ENCODE measurements around the gene FAM209B. TPM values are rescaled to one million over a fixed set of nuclear protein-coding genes. Genes with fewer than 3 reads are reported as not detected.

FAM209B gene
- polyA plus RNA-seq, 1 donor from 2014 or later: 1.1 TPM

GRCh38 chr20:56572172-56572571, 39.1 kb downstream of the FAM209B start:
- no peak overlapping the region for H3K9ac ChIP-seq (ENCODE audit: low read length)
- H3K36me3 ChIP-seq (ENCODE audit: insufficient read depth, low read length): no peaks in the 10 kb centered on the region
- H2AFZ ChIP-seq (ENCODE audit: low read depth, low read length): no peak overlapping the region
- H3K27me3 ChIP-seq (ENCODE audit: insufficient read depth, low read depth, low read length): no peaks in the 10 kb centered on the region
- H3K4me3 ChIP-seq (ENCODE audit: low read length): no peak overlapping the region
- no peaks in the 10 kb centered on the region for H3K9me3 ChIP-seq (ENCODE audit: low read length)
- no peak overlapping the region for H3K4me2 ChIP-seq (ENCODE audit: low read length)
- no peak overlapping the region for H3K27ac ChIP-seq (ENCODE audit: low read length)
- no peaks in the 10 kb centered on the region for H4K20me1 ChIP-seq (ENCODE audit: insufficient read depth)
- TF ChIP-seq POLR2AphosphoS5 (IDR thresholded peaks at IDR 0.05): no peak
- no peak for TF ChIP-seq MXI1 (conservative IDR thresholded peaks at IDR 0.05; ENCODE audit: poor library complexity, severe bottlenecking)
- no peak for TF ChIP-seq TAF1 (IDR thresholded peaks at IDR 0.05; ENCODE audit: low read depth)
- no peak for TF ChIP-seq CTCF (IDR thresholded peaks at IDR 0.05; ENCODE audit: poor library complexity, severe bottlenecking)
- TF ChIP-seq SMC3 (conservative IDR thresholded peaks at IDR 0.05; ENCODE audit: poor library complexity): no peak
- TF ChIP-seq EP300 (conservative IDR thresholded peaks at IDR 0.05; ENCODE audit: poor library complexity, severe bottlenecking): no peak
- no peaks in the 10 kb centered on the region for H3K9me2 ChIP-seq (ENCODE audit: insufficient read depth, low read length)
- H3K79me2 ChIP-seq (replicated peaks; ENCODE audit: insufficient read depth, low read length): no peaks in the 10 kb centered on the region
- no peaks in the 10 kb centered on the region for H3F3A ChIP-seq (ENCODE audit: insufficient read depth, low read length, poor library complexity, severe bottlenecking)

GRCh38 chr20:56573986-56574385, 40.9 kb downstream of the FAM209B start:
- Histone ChIP-seq H3K9me2 (ENCODE audit: insufficient read depth, low read length) (no peaks in the 10 kb centered on the region), H3K4me3 (ENCODE audit: low read length) (no peak overlapping the region), H3K4me2 (ENCODE audit: low read length) (no peak overlapping the region), H3K9ac (ENCODE audit: low read length) (no peak overlapping the region), H3K79me2 (replicated peaks; ENCODE audit: insufficient read depth, low read length) (no peaks in the 10 kb centered on the region), H3K9me3 (ENCODE audit: low read length) (no peaks in the 10 kb centered on the region), H3K36me3 (ENCODE audit: insufficient read depth, low read length) (no peaks in the 10 kb centered on the region), H3F3A (ENCODE audit: insufficient read depth, low read length, poor library complexity, severe bottlenecking) (no peaks in the 10 kb centered on the region), H3K27ac (ENCODE audit: low read length) (no peak overlapping the region), H4K20me1 (ENCODE audit: insufficient read depth) (no peaks in the 10 kb centered on the region), H3K27me3 (ENCODE audit: insufficient read depth, low read depth, low read length) (no peaks in the 10 kb centered on the region), H2AFZ (ENCODE audit: low read depth, low read length) (no peak overlapping the region)
- no peak for TF ChIP-seq EP300 (conservative IDR thresholded peaks at IDR 0.05; ENCODE audit: poor library complexity, severe bottlenecking)
- no peak for TF ChIP-seq TAF1 (IDR thresholded peaks at IDR 0.05; ENCODE audit: low read depth)
- no peak for TF ChIP-seq SMC3 (conservative IDR thresholded peaks at IDR 0.05; ENCODE audit: poor library complexity)
- TF ChIP-seq MXI1 (conservative IDR thresholded peaks at IDR 0.05; ENCODE audit: poor library complexity, severe bottlenecking): no peak
- no peak for TF ChIP-seq POLR2AphosphoS5 (IDR thresholded peaks at IDR 0.05)
- no peak for TF ChIP-seq REST (IDR thresholded peaks at IDR 0.05; ENCODE audit: borderline replicate concordance)
- no peak for TF ChIP-seq CTCF (IDR thresholded peaks at IDR 0.05; ENCODE audit: poor library complexity, severe bottlenecking)
- no peak for TF ChIP-seq RAD21 (conservative IDR thresholded peaks at IDR 0.05)
- TF ChIP-seq EZH2 (IDR thresholded peaks at IDR 0.05; ENCODE audit: borderline replicate concordance, insufficient read depth, low read length, poor library complexity, severe bottlenecking): no peak

Measured in neural cell (in vitro differentiated cells).